ENCODE measurements around the gene USP33.

The USP33 gene

DNA sequence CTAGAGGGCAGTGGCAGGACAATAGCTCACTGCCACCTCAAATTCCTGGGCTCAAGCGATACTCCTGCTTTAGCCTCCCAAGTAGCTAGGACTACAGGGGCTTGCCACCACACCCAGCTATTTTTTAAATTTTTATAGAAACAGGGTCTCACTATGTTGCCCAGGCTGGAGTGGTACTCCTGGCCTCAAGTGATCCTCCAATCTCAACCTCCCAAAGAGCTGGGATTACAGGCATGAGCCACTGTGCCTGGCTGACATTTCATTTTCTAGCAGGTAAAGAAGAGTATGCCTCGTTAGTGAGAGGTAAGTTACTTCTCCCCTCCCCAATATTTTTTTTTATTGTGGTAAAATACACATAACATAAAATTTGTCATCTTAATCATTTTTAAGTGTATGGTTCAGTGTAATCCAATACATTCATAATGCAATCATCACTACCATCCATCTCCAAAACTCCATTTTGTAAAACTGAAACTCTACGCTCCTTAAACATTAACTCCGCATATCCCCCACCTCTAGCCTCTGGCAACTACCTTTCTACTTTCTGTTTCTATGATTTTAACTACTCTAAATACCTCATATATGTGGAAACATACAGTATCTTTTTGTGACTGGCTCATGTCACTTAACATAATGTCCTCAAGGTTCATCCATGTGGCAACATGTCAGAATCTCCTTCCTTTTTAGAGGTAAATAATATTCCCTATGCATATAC, 99.6 kb downstream of the USP33 start:
- H3K9me2 ChIP-seq (replicated peaks; ENCODE audit: control insufficient read depth, low read length): no peaks in the 10 kb centered on the region
- peaks cover 98% of the 10 kb centered on the region for H3K79me2 ChIP-seq (ENCODE audit: control insufficient read depth, low read length)
- H3K4me3 ChIP-seq (ENCODE audit: low read length): no peak overlapping the region
- TF ChIP-seq CTCF (IDR thresholded peaks at IDR 0.05; ENCODE audit: low read depth, low read length, poor library complexity, severe bottlenecking) (no peak), EZH2phosphoT487 (IDR thresholded peaks at IDR 0.05; ENCODE audit: borderline replicate concordance, low read length) (no peak)
- no peaks in the 10 kb centered on the region for H3K9me3 ChIP-seq (ENCODE audit: control insufficient read depth, insufficient read depth, low read length)
- H4K20me1 ChIP-seq (ENCODE audit: control insufficient read depth, insufficient read depth, low read depth, low read length): peaks cover 5% of the 10 kb centered on the region; the same call in 1 of the 2 replicates
- no peaks in the 10 kb centered on the region for H3K4me1 ChIP-seq (ENCODE audit: control insufficient read depth, low read length)
- no peaks in the 10 kb centered on the region for H3K36me3 ChIP-seq (ENCODE audit: control insufficient read depth, low read length)
- H3K4me2 ChIP-seq (ENCODE audit: low read length): no peak overlapping the region
- H3K27ac ChIP-seq (ENCODE audit: low read depth, low read length): no peak overlapping the region
- H3F3A ChIP-seq (ENCODE audit: control insufficient read depth, insufficient read depth): peaks cover 3% of the 10 kb centered on the region; the same call in 1 of the 2 replicates
- no peaks in the 10 kb centered on the region for H3K27me3 ChIP-seq (ENCODE audit: control insufficient read depth, low read length)

DNA sequence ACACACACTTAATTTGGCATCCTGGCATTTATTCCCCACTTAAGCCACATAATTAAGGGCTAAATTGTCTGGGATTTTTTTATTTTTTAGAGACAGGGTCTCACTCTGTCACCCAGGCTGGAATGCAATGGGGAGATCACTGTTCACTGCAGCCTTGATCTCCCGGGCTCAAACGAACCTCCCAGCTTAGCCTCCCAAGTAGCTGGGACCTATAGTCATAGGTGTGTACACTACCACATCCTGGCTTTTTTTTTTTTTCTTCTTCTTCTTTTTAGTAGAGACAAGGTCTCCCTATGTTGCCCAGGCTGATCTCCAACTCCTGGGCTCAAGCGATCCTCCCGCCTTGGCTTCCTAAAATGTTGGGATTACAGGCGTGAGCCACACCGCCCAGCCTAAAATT, 101.4 kb downstream of the USP33 start:
- Histone ChIP-seq H3K79me2 (ENCODE audit: control insufficient read depth, low read length) (peaks cover 96% of the 10 kb centered on the region), H3K4me3 (ENCODE audit: low read length) (no peak overlapping the region), H3K9me3 (ENCODE audit: control insufficient read depth, insufficient read depth, low read length) (no peaks in the 10 kb centered on the region), H3K4me1 (ENCODE audit: control insufficient read depth, low read length) (peaks cover under 1% of the 10 kb centered on the region; the same call in 1 of the 2 replicates), H3K27ac (ENCODE audit: low read depth, low read length) (no peak overlapping the region), H3K4me2 (ENCODE audit: low read length) (no peak overlapping the region), H3K9me2 (replicated peaks; ENCODE audit: control insufficient read depth, low read length) (no peaks in the 10 kb centered on the region), H3F3A (ENCODE audit: control insufficient read depth, insufficient read depth) (peaks cover 3% of the 10 kb centered on the region; the same call in 1 of the 2 replicates), H3K36me3 (ENCODE audit: control insufficient read depth, low read length) (no peaks in the 10 kb centered on the region), H4K20me1 (ENCODE audit: control insufficient read depth, insufficient read depth, low read depth, low read length) (peaks cover 5% of the 10 kb centered on the region; the same call in 1 of the 2 replicates), H3K27me3 (ENCODE audit: control insufficient read depth, low read length) (no peaks in the 10 kb centered on the region)
- TF ChIP-seq CTCF (IDR thresholded peaks at IDR 0.05; ENCODE audit: low read depth, low read length, poor library complexity, severe bottlenecking) (no peak), EZH2phosphoT487 (IDR thresholded peaks at IDR 0.05; ENCODE audit: borderline replicate concordance, low read length) (no peak)

DNA sequence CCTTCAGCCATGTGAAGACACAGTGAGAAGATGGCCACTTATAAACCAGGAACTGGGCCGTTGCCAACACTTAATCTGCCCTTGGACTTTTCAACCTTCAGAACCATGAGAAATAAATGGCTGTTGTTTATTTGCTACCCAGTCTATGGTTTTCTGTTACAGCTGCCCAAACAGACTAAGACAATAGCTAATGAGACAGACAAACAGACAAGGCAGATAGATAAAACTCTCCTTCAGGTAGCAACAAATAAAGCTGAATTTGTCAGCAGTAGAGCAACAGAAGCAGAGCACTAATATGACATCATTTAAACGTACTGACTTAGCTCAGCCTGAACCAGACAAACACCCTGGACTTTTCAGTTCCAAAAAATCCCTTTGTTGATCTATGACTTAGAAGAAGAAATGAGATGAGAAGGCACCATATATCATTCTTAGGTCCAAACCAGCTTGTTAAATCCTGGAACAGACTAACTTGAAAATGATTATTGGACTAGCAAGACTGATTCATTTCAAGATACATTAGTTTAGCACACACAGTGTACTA, 104.1 kb downstream of the USP33 start:
- Histone ChIP-seq H3K79me2 (ENCODE audit: control insufficient read depth, low read length) (peaks cover 96% of the 10 kb centered on the region), H3K4me3 (ENCODE audit: low read length) (no peak overlapping the region), H3F3A (ENCODE audit: control insufficient read depth, insufficient read depth) (peaks cover 3% of the 10 kb centered on the region; the same call in 1 of the 2 replicates), H3K27me3 (ENCODE audit: control insufficient read depth, low read length) (no peaks in the 10 kb centered on the region), H3K9me3 (ENCODE audit: control insufficient read depth, insufficient read depth, low read length) (no peaks in the 10 kb centered on the region; the same call in 1 of the 2 replicates), H3K4me1 (ENCODE audit: control insufficient read depth, low read length) (peaks cover 15% of the 10 kb centered on the region), H4K20me1 (ENCODE audit: control insufficient read depth, insufficient read depth, low read depth, low read length) (peaks cover 3% of the 10 kb centered on the region; the same call in 1 of the 2 replicates), H3K36me3 (ENCODE audit: control insufficient read depth, low read length) (peaks cover 14% of the 10 kb centered on the region), H3K4me2 (ENCODE audit: low read length) (no peak overlapping the region), H3K9me2 (replicated peaks; ENCODE audit: control insufficient read depth, low read length) (no peaks in the 10 kb centered on the region), H3K27ac (ENCODE audit: low read depth, low read length) (no peak overlapping the region)
- no peak for TF ChIP-seq EZH2phosphoT487 (IDR thresholded peaks at IDR 0.05; ENCODE audit: borderline replicate concordance, low read length)
- TF ChIP-seq CTCF (IDR thresholded peaks at IDR 0.05; ENCODE audit: low read depth, low read length, poor library complexity, severe bottlenecking): no peak

Data from DOHH2 (cell line).